GM21825 (cell line): ENCODE measurements around the gene C5orf15.

ENCODE experiments used
- ATAC-seq: cut with Tn5 transposase; IDR thresholded peaks from one replicate; pipeline ENCODE4 v1.9.1; 2021; ENCODE audit warnings: mild to moderate bottlenecking, moderate library complexity; ENCODE audit not compliant: unreplicated experiment

Gene C5orf15

GRCh38 chr5:133968204-133968980 lies at the start of gene C5orf15:
C5orf15 (minus strand) TSS chr5:133968625; CDS start chr5:133968584, 41 bp downstream.
- peak; percentile 93 for ATAC-seq

GRCh38 chr5:134008266-134008749 lies 39.9 kb upstream of the C5orf15 start:
- no peak for ATAC-seq

- no peak for ATAC-seq
Observed at GRCh38 chr5:134007581-134008265, 39.3 kb upstream of the C5orf15 start.

GRCh38 chr5:134006115-134006514 lies 37.7 kb upstream of the C5orf15 start:
- ATAC-seq, result no peak

- no peak for ATAC-seq
Observed at GRCh38 chr5:134005417-134006061, 37.1 kb upstream of the C5orf15 start.

DNA sequence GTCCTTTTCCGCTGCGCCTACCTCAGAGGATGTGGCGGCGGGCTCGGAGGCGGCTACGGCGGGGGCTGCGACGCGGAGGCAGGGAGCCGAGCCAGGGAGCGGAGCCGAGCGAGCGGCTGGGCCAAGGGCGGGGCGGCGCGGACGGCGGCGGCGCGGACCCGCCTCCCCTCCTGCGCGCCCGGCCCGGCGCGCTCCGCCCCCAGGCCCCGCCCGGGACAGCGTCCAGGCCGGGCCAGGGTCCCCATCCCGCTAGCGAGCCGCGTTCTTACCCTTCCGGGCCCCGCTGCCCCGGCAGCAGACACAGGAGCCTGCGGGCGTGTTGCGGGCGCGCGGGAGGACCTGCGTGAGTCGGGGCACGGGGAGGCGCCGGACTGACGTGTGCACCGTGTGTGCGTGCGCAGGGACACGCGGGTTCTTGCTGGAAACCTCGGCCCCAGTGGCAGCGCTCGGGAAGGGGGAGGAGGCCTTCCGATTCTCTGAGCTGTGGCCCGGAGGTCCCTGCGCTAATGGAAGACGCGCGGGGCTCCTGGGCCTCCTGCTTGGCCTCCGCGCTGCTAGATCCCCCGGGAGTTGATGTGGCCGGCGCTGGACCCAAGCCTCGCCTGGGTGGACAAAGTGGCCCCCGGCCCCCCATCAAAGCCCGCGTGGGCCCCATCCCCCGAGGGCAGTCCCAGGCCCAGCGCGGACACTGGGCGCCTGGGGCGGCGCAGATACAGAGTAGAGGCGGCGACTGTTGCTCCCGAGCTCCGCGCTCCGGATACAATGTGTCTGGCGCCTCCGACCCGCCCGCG lies 36.4 kb upstream of the C5orf15 start, which contains the start of gene VDAC1:
Gene VDAC1, minus strand, starts transcription at position 350 of the 791 bp plus-strand sequence. CDS start 11,963 bp downstream, outside the sequence.
- peak; percentile 67 for ATAC-seq

GRCh38 chr5:134003817-134004625 lies 35.6 kb upstream of the C5orf15 start:
- peak; percentile 34 for ATAC-seq

DNA sequence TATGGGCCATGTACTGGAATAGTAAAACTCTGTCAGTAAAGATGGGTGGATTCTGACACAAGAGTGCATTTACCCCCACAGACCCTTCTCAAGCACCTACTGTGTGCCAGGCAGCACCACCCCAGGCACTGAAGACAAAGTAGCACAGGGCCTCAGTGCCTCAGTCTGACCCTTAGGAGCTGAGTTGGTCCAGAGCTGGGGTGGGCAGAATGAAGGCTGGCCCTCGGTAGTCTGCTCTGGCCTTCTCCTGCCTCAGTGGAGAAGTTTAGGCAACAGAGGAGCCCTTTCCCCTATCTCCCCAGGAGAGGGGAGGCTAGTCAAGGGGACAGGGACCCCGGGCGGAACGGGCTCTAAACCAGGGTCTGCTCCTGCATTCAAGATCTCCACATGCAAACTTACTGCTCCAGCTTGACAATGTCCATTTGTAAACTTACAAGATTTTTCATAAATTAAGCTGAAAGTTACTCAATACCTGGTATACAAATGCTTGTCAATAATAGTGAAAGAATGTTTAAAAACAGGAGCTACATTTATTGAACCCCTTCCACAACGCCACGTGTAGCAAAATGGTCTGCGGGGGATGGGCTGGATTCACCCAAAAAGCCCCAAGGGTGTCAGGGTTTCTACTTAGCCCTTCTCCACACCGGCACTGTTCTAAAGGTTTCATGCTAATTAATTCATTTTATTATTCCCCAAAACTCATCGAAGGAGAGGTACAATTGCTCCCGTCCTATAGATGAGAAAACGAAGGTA lies 34.8 kb upstream of the C5orf15 start:
- no peak for ATAC-seq

DNA sequence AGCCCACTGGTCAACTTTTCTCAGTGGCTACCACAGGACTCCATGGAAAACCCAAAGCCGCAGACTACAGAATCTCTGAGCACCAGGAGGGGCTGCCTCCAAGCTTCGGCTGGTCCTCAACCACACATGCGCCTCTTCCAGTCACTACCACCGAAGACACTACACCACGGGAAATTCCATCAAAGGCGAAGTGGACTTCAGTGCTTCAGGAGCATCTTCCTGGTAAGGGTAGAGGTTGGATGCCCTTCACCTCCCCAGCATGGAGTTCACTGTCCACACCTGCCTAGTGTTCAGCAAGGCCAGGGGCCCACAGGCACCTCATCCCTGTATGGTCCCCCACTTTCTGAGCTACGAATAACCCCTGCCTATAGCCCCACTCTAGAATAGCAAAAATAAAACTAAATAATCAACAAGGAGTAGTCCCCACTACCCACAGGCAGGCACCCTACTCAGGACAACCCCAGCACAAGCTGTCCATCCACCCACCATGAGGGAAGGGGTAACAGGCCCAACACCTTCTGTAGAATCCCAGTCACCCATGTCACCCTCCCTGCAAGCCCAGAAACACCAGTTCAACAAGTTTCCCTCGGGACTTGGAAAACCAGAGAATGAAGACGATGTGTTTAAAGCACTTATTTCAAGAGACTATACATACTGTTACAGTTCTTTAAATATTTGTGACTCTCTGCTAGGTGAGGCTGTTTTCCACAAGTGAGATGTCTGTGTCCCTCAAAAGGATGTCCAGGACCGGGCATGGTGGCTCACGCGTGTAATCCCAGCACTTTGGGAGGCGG lies 33.7 kb upstream of the C5orf15 start:
- no peak for ATAC-seq

GRCh38 chr5:134000696-134001453 lies 32.5 kb upstream of the C5orf15 start:
- ATAC-seq, result no peak

DNA sequence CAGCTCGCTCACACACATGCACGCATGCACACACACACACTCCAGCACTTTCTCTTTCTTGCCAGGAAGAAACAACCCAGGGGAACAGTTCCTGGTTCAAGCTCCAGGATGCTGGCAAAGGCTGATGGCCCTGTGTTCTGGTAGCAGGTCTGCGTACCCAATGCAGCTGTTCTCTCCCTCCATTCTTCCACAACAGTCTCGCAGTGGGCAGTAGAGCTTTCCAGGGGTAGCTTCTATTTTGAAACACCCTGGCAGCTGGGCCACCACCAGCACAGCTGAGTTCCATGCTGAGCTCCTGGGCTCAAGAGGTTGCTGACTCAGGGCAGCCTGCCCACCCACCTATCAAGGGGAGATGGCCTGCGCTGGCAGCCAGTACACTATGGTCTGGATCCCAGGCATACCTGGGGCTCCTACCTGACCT lies 31.7 kb upstream of the C5orf15 start:
- ATAC-seq, result no peak

DNA sequence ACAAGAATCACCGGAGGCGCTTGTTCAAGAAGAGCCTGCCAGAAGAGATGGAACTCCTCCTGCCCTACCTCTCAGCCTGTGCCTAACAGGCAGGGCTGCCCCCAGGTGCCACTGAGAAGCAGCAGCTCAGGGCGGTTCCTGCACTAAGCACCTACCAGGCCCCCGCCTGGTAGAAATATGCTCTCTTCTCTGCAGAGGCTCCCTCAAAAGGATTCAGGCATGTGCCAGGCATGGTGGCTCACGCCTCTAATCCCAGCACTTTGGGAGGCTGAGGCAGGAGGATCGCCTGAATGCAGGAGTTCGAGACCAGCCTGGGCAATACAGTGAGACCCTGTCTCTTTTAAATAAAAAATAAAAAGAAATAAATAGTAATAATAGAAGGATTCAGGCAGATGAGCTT lies 30.4 kb upstream of the C5orf15 start:
- no peak for ATAC-seq

DNA sequence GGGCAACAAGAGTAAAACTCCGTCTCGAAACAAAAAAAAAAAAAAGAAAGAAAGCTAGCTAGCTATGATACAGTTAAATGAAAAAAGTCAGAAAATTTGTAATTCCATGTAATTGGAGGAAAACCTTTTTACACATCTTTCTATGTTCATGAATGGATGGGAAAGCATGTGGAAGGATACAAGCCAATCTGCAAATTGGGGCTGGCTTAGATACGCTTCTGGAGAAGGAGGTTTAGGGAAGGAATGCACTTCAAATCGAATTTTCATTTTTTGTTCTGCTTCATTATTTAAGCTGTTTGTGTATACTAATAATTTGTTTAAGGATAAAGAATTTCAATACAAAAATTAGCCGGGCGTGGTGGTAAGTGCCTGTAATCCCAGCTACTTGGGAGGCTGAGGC lies 29.6 kb upstream of the C5orf15 start:
- no peak for ATAC-seq

- ATAC-seq, result no peak
Observed at GRCh38 chr5:133996683-133997252, 28.3 kb upstream of the C5orf15 start.

GRCh38 chr5:133995883-133996563 lies 27.6 kb upstream of the C5orf15 start:
- no peak for ATAC-seq

DNA sequence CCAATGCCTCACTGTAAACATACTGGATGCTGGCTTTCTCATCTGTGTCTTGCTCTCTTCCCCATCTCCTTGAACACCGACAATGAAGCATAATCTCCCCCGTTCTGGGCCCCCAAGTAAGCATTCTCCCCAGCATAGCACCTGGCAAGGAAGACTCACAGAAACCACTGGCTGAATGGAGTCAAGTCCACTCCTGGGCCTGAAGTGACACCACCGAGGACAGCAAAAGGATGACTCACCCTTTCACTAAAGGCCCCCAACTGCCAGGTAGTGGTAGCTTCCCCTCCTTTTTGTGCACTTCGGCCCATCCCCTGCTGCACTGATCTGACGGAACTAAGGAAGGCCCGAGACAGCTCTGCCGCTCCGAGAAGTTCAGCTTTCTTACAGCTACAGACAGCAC lies 26.9 kb upstream of the C5orf15 start:
- no peak for ATAC-seq

DNA sequence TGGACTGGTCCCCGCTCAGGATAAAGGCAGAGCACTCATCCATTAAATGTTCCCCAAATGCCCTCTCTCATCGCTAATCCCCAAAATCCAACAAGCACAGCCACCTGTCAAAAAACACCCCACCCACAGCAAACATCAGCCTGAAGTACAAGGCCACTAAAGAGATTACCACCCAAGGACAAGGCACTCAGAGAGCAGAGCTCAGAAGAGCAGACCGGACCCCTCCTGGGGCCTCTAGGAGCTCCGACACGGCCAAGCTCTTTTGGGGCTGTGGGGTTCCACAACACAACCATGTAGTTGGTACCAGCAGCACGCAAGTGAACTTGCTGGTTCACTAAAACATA lies 26.5 kb upstream of the C5orf15 start:
- ATAC-seq, result no peak
